ENCODE results near the gene ANKRD50.

- TF ChIP-seq SP1 (IDR thresholded peaks at IDR 0.05) (no peak), TARDBP (IDR thresholded peaks at IDR 0.05) (no peak), SUZ12 (IDR thresholded peaks at IDR 0.05) (no peak), FOXA1 (IDR thresholded peaks at IDR 0.05) (no peak), ARNT (IDR thresholded peaks at IDR 0.05) (no peak), BHLHE40 (IDR thresholded peaks at IDR 0.05; ENCODE audit: borderline replicate concordance) (no peak), HDGF (IDR thresholded peaks at IDR 0.05; ENCODE audit: borderline replicate concordance) (no peak), FOXM1 (IDR thresholded peaks at IDR 0.05; ENCODE audit: borderline replicate concordance) (no peak), ZNF384 (IDR thresholded peaks at IDR 0.05) (no peak), LEF1 (IDR thresholded peaks at IDR 0.05; ENCODE audit: borderline replicate concordance) (no peak)
Observed at GRCh38 chr4:124754681-124755080, 42.1 kb upstream of the ANKRD50 start.

Measured in HEK293T (cell line).